Mesothelial cell of epicardium (in vitro differentiated cells): Measurements from ENCODE around the gene GALNTL6. TPM values are rescaled to one million over a fixed set of nuclear protein-coding genes. Genes with fewer than 3 reads are reported as not detected.

Experiments used
- DNase-seq, 2 experiments: peaks; one replicate each; pipeline ENCODE4 v3.0.0; 2021; ENCODE audit warnings: low spot score in 2 of 2; ENCODE audit not compliant: unreplicated experiment in 2 of 2
- H3K27ac Mint-ChIP-seq: 2 replicates; pipeline ENCODE4 v1.8.0; 2021; ENCODE audit warnings: mixed read lengths
- H3K27me3 Mint-ChIP-seq: 2 replicates; pipeline ENCODE4 v1.8.0; 2021; ENCODE audit warnings: low read depth, mixed read lengths
- H3K36me3 Mint-ChIP-seq: 2 replicates; pipeline ENCODE4 v1.8.0; 2021; ENCODE audit warnings: mixed read lengths
- H3K4me1 Mint-ChIP-seq: 2 replicates; pipeline ENCODE4 v1.8.0; 2021; ENCODE audit warnings: mixed read lengths
- H3K4me3 Mint-ChIP-seq: 2 replicates; pipeline ENCODE4 v1.8.0; 2021; ENCODE audit warnings: mild to moderate bottlenecking, moderate library complexity, mixed read lengths
- H3K9me3 Mint-ChIP-seq: 2 replicates; pipeline ENCODE4 v1.8.0; 2021; ENCODE audit warnings: mixed read lengths
- CTCF ChIP-seq: fragments of 200-600 bp; sonication (generic); IDR thresholded peaks from one replicate; pipeline ENCODE4 v1.5.0; 2021; ENCODE audit warnings: antibody characterized with exemption; ENCODE audit not compliant: unreplicated experiment
- total RNA-seq: library from RNA; stranded (reverse); gene quantifications from 3 replicates; pipeline ENCODE4 v1.2.1, GENCODE V29; 2021

The GALNTL6 gene
- total RNA-seq, 1 donor from 2014 or later = 1.3 TPM

- Mint-ChIP-seq H3K27ac (peak overlapping the region; percentile 17), H3K36me3 (no peaks in the 10 kb centered on the region), H3K4me1 (peaks cover 15% of the 10 kb centered on the region), H3K9me3 (peaks cover 17% of the 10 kb centered on the region), H3K4me3 (no peak overlapping the region), H3K27me3 (no peaks in the 10 kb centered on the region)
- no peak for DNase-seq
- TF ChIP-seq CTCF = no peak
These were observed 1261.3 kb downstream of the GALNTL6 start for GRCh38 chr4:173074501-173074946.

GRCh38 chr4:173076903-173077634 is 1263.9 kb downstream of the GALNTL6 start:
- peaks cover 20% of the 10 kb centered on the region for H3K9me3 Mint-ChIP-seq

GRCh38 chr4:173088144-173088543 is 1274.9 kb downstream of the GALNTL6 start:
- TF ChIP-seq CTCF = no peak
- H3K27ac Mint-ChIP-seq = no peak overlapping the region
- H3K4me1 Mint-ChIP-seq = peaks cover 7% of the 10 kb centered on the region
- H3K36me3 Mint-ChIP-seq = peaks cover 4% of the 10 kb centered on the region
- peaks cover 29% of the 10 kb centered on the region for H3K9me3 Mint-ChIP-seq
- no peak overlapping the region for H3K4me3 Mint-ChIP-seq
- DNase-seq = no peak
- H3K27me3 Mint-ChIP-seq = no peaks in the 10 kb centered on the region

More at GRCh38 chr4:173076903-173077634, 1263.9 kb downstream of the GALNTL6 start:
- no peak for DNase-seq
- Mint-ChIP-seq H3K27ac (no peak overlapping the region), H3K36me3 (no peaks in the 10 kb centered on the region), H3K4me3 (no peak overlapping the region), H3K4me1 (peaks cover 15% of the 10 kb centered on the region), H3K27me3 (no peaks in the 10 kb centered on the region)
- TF ChIP-seq CTCF = no peak
